Lung (tissue), 12 donors: ENCODE results near the gene RNPEPL1. TPM values are rescaled to one million over a fixed set of nuclear protein-coding genes. Genes with fewer than 3 reads are reported as not detected.

Source experiments
- ATAC-seq: fragments of 200-7000 bp; cut with Tn5 transposase; one replicate; pipeline ENCODE4 v1.9.1; 2020; ENCODE audit warnings: moderate number of reproducible peaks; ENCODE audit not compliant: insufficient read depth, low FRiP score
- DNase-seq, 3 donors: peaks; one replicate each; pipeline ENCODE4 v3.0.0-alpha.2; 2013 to 2017
- H3K27ac ChIP-seq, 2 donors: one replicate each; pipeline ENCODE4 v1.5.1; 2013; ENCODE audit warnings: mild to moderate bottlenecking in 2 of 2, moderate library complexity in 2 of 2, control low read depth in 1 of 2, inconsistent platforms in 1 of 2, low read depth in 1 of 2, low read length in 1 of 2
- H3K27me3 ChIP-seq, 3 donors: one replicate each; pipeline ENCODE4 v1.5.1; 2013; ENCODE audit warnings: low read length in 2 of 3; ENCODE audit not compliant: control insufficient read depth in 3 of 3, insufficient read depth in 3 of 3
- H3K36me3 ChIP-seq, 4 donors: one replicate each; pipeline ENCODE4 v1.5.1; 2013; ENCODE audit warnings: low read length in 4 of 4, mild to moderate bottlenecking in 1 of 4, moderate library complexity in 1 of 4; ENCODE audit not compliant: control insufficient read depth in 4 of 4, insufficient read depth in 4 of 4
- H3K4me1 ChIP-seq, 5 donors: one replicate each; pipeline ENCODE4 v1.5.1; 2013; ENCODE audit warnings: low read length in 5 of 5, mild to moderate bottlenecking in 2 of 5, moderate library complexity in 1 of 5; ENCODE audit not compliant: control insufficient read depth in 5 of 5, insufficient read depth in 5 of 5
- H3K4me3 ChIP-seq: one replicate; pipeline ENCODE4 v1.5.1; 2013; ENCODE audit warnings: mild to moderate bottlenecking, control low read depth, moderate library complexity
- H3K9ac ChIP-seq, 2 donors: one replicate each; pipeline ENCODE4 v1.5.1; 2013; ENCODE audit warnings: low read length in 2 of 2, control low read depth in 1 of 2; ENCODE audit not compliant: insufficient read depth in 1 of 2
- H3K9me3 ChIP-seq, 4 donors: one replicate each; pipeline ENCODE4 v1.5.1; 2013; ENCODE audit warnings: low read length in 3 of 4, mild to moderate bottlenecking in 1 of 4, moderate library complexity in 1 of 4; ENCODE audit not compliant: control insufficient read depth in 4 of 4, insufficient read depth in 3 of 4
- CTCF ChIP-seq: IDR thresholded peaks from 2 replicates; pipeline ENCODE4 v1.5.1; 2012; ENCODE audit warnings: mild to moderate bottlenecking; ENCODE audit errors: control extremely low read depth, extremely low read depth
- WGBS, 2 donors: extraction: QIAGEN DNeasy Blood & Tissue Kit; methylation state at CpG; one replicate each; pipeline ENCODE4 v1.1.7; 2013; 5-methylcytosine and 5-hydroxymethylcytosine counted together
- polyA plus RNA-seq, 2 donors: library from polyadenylated mRNA; stranded (reverse); fragments of 200-250 nt; gene quantifications; one replicate each; pipeline ENCODE4 v1.2.1, GENCODE V29; 2013
- total RNA-seq, 2 donors: library from RNA; depleted of rRNA in 1 of 2; stranded (reverse); fragments of >200 nt in 1 of 2; gene quantifications; one replicate each; pipeline ENCODE4 v1.2.1, GENCODE V29; 2014 to 2021
- donor health status: control.
- donor health status: control.
- donor health status: Bipolar disorder and iron deficiency.
- donor health status: healthy.
- donor health status: DM: yes; HTN: yes; CAD: no.

RNPEPL1 gene
- total and polyA plus RNA-seq, 4 donors, result 24.5 to 235 (median 88.2) TPM

DNA sequence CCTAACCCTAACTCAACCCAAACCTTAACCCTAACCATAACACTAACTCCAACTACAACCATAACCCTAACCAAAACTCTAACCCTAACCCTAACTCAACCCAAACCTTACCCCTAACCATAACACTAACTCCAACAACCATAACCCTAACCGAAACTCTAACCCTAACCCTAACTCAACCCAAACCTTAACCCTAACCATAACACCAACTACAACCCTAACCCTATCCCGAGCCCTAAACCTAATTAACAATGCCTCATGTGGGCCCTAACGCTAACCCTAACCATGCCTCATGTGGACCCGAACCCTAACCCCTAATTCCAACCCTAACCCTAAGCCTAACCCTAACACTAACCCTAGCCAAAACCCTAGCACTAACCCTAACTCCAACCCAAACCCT, 45.5 kb downstream of the RNPEPL1 start:
- TF ChIP-seq CTCF, result no peak
- ATAC-seq, result no peak
- no peak overlapping the region for H3K27ac ChIP-seq

GRCh38 chr2:240614391-240614790, 46.1 kb downstream of the RNPEPL1 start:
- 97 to 99% methylated on average over 9 of the region's 9 CpGs for WGBS, 2 donors
- H3K4me3 ChIP-seq, result no peak overlapping the region
- peaks cover 0 to 2% (median 0%) of the 10 kb centered on the region in 4 donors for H3K9me3 ChIP-seq
- no peak for TF ChIP-seq CTCF
- no peak overlapping the region for H3K9ac ChIP-seq
- H3K4me1 ChIP-seq, result peaks cover 0 to 8% (median 0%) of the 10 kb centered on the region in 5 donors
- H3K27ac ChIP-seq, result no peak overlapping the region
- H3K27me3 ChIP-seq, result no peaks in the 10 kb centered on the region
- H3K36me3 ChIP-seq, result no peaks in the 10 kb centered on the region
- DNase-seq, result no peak
- ATAC-seq, result no peak

More for the DNA sequence above, 45.5 kb downstream of the RNPEPL1 start:
- H3K27me3 ChIP-seq, result no peaks in the 10 kb centered on the region
- no peak overlapping the region for H3K4me3 ChIP-seq
- 95% methylated on average over 4 of the region's 4 CpGs for WGBS, 2 donors
- H3K4me1 ChIP-seq, result peaks cover 0 to 8% (median 0%) of the 10 kb centered on the region in 5 donors
- no peaks in the 10 kb centered on the region for H3K36me3 ChIP-seq
- H3K9me3 ChIP-seq, result peaks cover 0 to 2% (median 0%) of the 10 kb centered on the region in 4 donors
- H3K9ac ChIP-seq, result no peak overlapping the region
- no peak for DNase-seq

DNA sequence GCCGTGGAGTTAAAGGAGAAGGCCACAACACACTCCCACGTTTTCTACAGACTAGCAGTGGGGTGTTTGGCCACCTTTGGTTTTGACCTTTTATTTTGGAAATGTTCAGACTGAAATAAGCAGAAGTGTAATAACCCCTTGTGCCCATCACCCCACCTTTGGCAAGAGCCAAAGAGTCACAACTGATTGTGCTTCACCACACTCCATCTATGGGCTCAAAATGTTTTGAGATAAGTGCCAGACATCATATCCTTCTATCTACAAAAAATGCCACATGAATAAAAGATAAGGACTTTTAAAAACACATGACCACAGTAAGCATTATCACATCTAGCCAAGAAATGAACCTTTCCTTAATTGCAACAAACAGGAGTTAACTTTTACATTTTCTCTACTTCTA, 47.1 kb downstream of the RNPEPL1 start:
- Histone ChIP-seq H3K9me3 (peaks cover 0 to 2% (median 0%) of the 10 kb centered on the region in 4 donors), H3K27ac (no peak overlapping the region), H3K9ac (no peak overlapping the region), H3K27me3 (no peaks in the 10 kb centered on the region), H3K36me3 (no peaks in the 10 kb centered on the region), H3K4me3 (no peak overlapping the region), H3K4me1 (peaks cover 0 to 8% (median 0%) of the 10 kb centered on the region in 5 donors)
- DNase-seq (no peak), ATAC-seq (no peak)
- 85 to 89% methylated on average over 2 of the region's 2 CpGs for WGBS, 2 donors
- no peak for TF ChIP-seq CTCF
